Cardiac muscle cell (in vitro differentiated cells and primary cell): ENCODE results near the gene APOL5. TPM values are rescaled to one million over a fixed set of nuclear protein-coding genes. Genes with fewer than 3 reads are reported as not detected.
A peak's percentile ranks its signal among the peaks of the same experiment; 100 is the strongest.

Source experiments
- DNase-seq, 2 donors: peaks; one replicate each; pipeline versions ENCODE4 v3.0.0 to v3.0.0-alpha.2; 2010 to 2017; ENCODE audit warnings: low read depth in 1 of 2, low spot score in 1 of 2
- H3K27ac ChIP-seq: fragments of 200-600 bp; sonication (generic); 2 replicates; pipeline ENCODE4 v1.5.1; 2016
- H3K27me3 ChIP-seq: fragments of 200-600 bp; sonication (generic); 2 replicates; pipeline ENCODE4 v1.6.0; 2016; ENCODE audit warnings: control low read depth
- H3K36me3 ChIP-seq: fragments of 200-600 bp; sonication (generic); 2 replicates; pipeline ENCODE4 v1.5.1; 2016; ENCODE audit warnings: control low read depth
- H3K4me1 ChIP-seq: fragments of 200-600 bp; sonication (generic); 2 replicates; pipeline ENCODE4 v1.8.1; 2017; ENCODE audit warnings: low read depth, mild to moderate bottlenecking, mixed run types
- H3K4me3 ChIP-seq: fragments of 200-600 bp; sonication (generic); 2 replicates; pipeline ENCODE4 v1.5.1; 2016; ENCODE audit warnings: mild to moderate bottlenecking
- H3K9me3 ChIP-seq: fragments of 200-600 bp; sonication (generic); 2 replicates; pipeline ENCODE4 v1.5.1; 2017; ENCODE audit warnings: low read depth, mild to moderate bottlenecking, control low read depth
- polyA plus RNA-seq: library from polyadenylated mRNA; unstranded; fragments of >200 nt; fragmentation: Nextera tagmentation; extraction: Ambion mirVana; gene quantifications from 2 replicates; pipeline ENCODE4 v1.2.1, GENCODE V29; 2016
- total RNA-seq: library from RNA; depleted of rRNA; stranded (reverse); fragments of >200 nt; gene quantifications from 2 replicates; pipeline ENCODE4 v1.2.3, GENCODE V29; 2016
- TF ChIP-seq, protein P1 (sequence below): IDR thresholded peaks from 2 replicates; pipeline ENCODE4 v1.5.1; 2012; ENCODE audit warnings: low read depth, mild to moderate bottlenecking, low read length

Gene APOL5
- total and polyA plus RNA-seq, 2 experiments from 2014 or later: not detected

DNA sequence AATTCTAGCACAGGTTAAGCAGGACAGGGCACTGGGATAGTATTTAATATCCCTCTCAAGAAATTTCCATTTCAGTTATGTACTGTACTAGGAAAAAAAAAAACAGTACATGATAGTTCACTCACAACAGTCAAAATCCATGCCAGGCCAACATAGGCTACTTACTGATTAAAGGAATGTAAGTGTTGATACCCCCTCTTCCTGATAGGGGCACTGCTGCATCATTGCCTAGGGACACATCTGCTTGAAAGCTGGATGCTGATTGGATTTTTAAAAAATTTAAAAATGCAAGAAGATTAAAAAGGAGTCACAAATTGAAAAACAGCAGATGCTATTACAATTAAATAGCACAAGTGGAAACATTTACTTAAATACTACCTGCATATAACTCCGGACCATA is 43.4 kb downstream of the APOL5 start:
- no peaks in the 10 kb centered on the region for H3K9me3 ChIP-seq
- H3K36me3 ChIP-seq: peaks cover 72% of the 10 kb centered on the region
- peak overlapping the region; percentile 72 for H3K27ac ChIP-seq
- TF ChIP-seq, protein P1, sequence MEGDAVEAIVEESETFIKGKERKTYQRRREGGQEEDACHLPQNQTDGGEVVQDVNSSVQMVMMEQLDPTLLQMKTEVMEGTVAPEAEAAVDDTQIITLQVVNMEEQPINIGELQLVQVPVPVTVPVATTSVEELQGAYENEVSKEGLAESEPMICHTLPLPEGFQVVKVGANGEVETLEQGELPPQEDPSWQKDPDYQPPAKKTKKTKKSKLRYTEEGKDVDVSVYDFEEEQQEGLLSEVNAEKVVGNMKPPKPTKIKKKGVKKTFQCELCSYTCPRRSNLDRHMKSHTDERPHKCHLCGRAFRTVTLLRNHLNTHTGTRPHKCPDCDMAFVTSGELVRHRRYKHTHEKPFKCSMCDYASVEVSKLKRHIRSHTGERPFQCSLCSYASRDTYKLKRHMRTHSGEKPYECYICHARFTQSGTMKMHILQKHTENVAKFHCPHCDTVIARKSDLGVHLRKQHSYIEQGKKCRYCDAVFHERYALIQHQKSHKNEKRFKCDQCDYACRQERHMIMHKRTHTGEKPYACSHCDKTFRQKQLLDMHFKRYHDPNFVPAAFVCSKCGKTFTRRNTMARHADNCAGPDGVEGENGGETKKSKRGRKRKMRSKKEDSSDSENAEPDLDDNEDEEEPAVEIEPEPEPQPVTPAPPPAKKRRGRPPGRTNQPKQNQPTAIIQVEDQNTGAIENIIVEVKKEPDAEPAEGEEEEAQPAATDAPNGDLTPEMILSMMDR: peak; percentile 37
- no peak overlapping the region for H3K4me3 ChIP-seq
- peaks cover 15% of the 10 kb centered on the region for H3K4me1 ChIP-seq
- H3K27me3 ChIP-seq: no peaks in the 10 kb centered on the region
- peak; percentile 35 to 41 for DNase-seq

DNA sequence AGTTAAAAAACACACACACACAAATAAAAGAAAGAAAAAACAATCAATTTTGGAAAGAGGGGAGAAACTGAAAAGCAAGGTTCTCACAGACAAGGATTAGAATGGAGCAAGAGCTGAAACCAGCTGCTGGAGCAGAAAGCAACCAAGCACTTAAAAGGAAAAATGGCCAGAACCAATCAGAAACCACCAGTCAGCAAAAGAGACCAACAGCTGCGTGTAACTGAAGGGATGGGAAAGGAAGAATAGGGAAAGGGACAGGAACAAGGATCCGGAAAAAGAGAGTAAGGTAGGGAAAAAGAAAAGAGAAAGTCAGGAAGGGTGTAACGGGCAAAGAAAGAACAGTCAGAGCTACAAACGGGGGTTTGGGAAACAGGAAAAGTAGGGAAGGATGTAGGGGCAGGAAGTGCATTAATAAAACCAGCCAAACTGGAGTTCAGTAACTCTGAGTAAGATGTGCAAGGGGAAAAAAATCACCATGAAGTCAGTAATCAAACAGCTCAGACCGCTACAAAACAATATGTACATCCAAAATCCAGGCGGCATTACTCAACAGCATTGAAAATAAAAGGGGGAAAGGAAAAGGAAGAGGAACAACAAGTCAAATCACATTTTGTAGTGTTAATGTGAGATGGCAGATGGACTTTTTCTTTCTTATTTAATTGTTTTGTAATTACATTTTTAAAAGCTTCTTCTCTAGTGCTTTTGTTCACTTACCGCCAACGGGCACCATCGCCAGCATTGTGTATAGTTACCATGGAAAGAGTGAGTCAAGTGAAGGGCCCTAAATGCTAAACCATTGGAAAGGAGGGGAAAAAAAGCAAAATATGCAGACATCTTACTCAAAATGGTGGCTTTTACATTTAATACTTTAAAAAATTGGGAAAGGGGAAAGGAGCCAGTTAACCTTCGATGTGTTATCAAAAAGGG is 49.2 kb downstream of the APOL5 start:
- H3K9me3 ChIP-seq: no peaks in the 10 kb centered on the region
- H3K27ac ChIP-seq: peak overlapping the region; percentile 27
- peak; percentile 22 to 60 for DNase-seq
- no peaks in the 10 kb centered on the region for H3K27me3 ChIP-seq
- TF ChIP-seq, protein P1: no peak
- H3K4me3 ChIP-seq: no peak overlapping the region
- peaks cover 24% of the 10 kb centered on the region for H3K36me3 ChIP-seq
- peaks cover 3% of the 10 kb centered on the region for H3K4me1 ChIP-seq

DNA sequence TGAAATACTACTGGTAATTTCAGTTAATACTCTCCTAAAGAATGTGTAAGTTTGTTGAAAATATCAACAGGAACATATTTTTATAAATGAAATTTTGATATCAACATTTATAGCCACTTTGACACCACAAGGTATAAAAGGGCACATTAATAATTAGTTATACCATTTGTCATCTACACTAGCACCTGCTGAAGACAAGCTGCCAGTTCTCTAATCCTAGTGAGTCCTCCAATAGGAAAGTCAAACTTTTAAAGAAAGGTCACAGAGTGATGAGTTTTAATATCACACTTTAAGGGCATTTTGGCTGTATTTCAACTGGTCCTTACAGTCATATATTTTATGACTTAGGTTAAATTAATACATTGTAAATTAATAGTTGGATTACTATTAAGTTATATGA is 52.3 kb downstream of the APOL5 start:
- DNase-seq: no peak
- Histone ChIP-seq H3K4me3 (no peak overlapping the region), H3K27me3 (no peaks in the 10 kb centered on the region), H3K9me3 (no peaks in the 10 kb centered on the region), H3K4me1 (peaks cover 3% of the 10 kb centered on the region), H3K27ac (peak overlapping the region; percentile 37), H3K36me3 (peaks cover 8% of the 10 kb centered on the region)
- TF ChIP-seq, protein P1: no peak

DNA sequence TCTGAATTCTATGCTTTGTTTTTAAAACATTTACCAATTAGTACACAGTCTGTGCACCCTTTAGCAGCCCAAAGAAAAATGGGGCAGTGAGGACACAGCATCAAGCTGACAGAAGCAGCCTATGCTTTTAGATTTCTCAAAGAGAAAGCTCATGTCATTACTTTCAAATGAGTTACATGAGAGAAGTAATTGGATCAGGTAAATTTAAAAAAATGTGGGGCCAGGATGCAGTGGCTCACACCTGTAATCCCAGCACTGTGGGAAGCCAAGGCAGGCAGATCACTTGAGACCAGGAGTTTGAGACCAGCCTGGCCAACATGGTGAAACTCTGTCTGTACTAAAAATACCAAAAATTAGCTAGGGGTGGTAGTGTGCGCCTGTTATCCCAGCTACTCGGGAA is 57.7 kb downstream of the APOL5 start:
- peaks cover under 1% of the 10 kb centered on the region for H3K4me1 ChIP-seq
- peaks cover 20% of the 10 kb centered on the region for H3K36me3 ChIP-seq
- no peaks in the 10 kb centered on the region for H3K9me3 ChIP-seq

DNA sequence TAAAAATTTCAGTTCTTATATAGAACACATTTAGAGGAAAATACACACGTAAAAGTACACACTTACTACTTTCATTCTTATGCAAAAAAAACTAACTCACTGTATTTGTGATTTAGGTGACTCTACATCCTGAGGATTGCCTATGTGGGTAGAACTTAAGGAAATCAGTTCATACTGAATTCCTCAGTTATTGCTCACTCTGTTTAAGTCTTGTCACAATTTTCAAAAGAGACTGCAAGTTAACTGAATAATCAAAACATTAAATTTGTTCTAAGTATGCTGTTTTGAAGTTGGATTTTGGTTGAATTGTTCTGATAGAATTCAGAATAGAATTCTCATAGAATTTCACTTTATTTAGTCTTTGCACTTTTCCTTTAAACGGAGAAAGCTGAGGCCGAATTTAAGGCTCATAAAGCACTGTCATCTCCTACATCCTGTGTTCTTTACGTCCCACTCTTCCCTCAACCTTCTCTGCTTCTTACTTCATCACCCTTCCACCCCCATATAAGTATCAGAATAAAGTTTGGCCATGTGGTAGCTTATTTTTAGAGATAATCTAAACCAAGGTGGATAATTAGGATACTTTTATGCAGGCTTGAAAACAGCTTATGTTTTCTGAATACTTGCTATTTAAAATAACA is 59.8 kb downstream of the APOL5 start:
- peaks cover 20% of the 10 kb centered on the region for H3K4me1 ChIP-seq
- peaks cover 32% of the 10 kb centered on the region for H3K36me3 ChIP-seq
- H3K9me3 ChIP-seq: no peaks in the 10 kb centered on the region
- peak in 1 of 2 donors; percentile 78 for DNase-seq
- TF ChIP-seq, protein P1: no peak
- no peak overlapping the region for H3K4me3 ChIP-seq
- H3K27me3 ChIP-seq: no peaks in the 10 kb centered on the region
- peak overlapping the region; percentile 43 for H3K27ac ChIP-seq

More for the DNA sequence above, 57.7 kb downstream of the APOL5 start:
- Histone ChIP-seq H3K27ac (peak overlapping the region; percentile 38), H3K4me3 (no peak overlapping the region), H3K27me3 (no peaks in the 10 kb centered on the region)
- DNase-seq: no peak
- TF ChIP-seq, protein P1: no peak

Other genes starting within 250 kb of the APOL5 start
- gene RASD2, start 177.0 kb upstream of the APOL5 start, total RNA-seq: 1.1 and 1.2 TPM in 2 replicates
- 0.61 and 2.3 TPM in 2 replicates for gene RASD2, start 177.0 kb upstream of the APOL5 start, polyA plus RNA-seq
- gene MB, start 100.5 kb upstream of the APOL5 start, total RNA-seq: 952 and 1,065 TPM in 2 replicates
- gene MB, start 100.5 kb upstream of the APOL5 start, polyA plus RNA-seq: 829 and 1,030 TPM in 2 replicates
- not detected in 2 replicates for gene APOL6, start 69.4 kb upstream of the APOL5 start, total RNA-seq
- gene APOL6, start 69.4 kb upstream of the APOL5 start, polyA plus RNA-seq: 0.07 TPM in 1 of 2 replicates, not detected in the other